GM19193 (cell line): ENCODE results near the gene CSF2RB.

Source experiments
- POLR2A ChIP-seq: IDR thresholded peaks from 4 replicates; pipeline ENCODE4 v1.6.1; 2011; ENCODE audit not compliant: insufficient read depth, insufficient read length; ENCODE audit errors: extremely low read depth

The CSF2RB gene

DNA sequence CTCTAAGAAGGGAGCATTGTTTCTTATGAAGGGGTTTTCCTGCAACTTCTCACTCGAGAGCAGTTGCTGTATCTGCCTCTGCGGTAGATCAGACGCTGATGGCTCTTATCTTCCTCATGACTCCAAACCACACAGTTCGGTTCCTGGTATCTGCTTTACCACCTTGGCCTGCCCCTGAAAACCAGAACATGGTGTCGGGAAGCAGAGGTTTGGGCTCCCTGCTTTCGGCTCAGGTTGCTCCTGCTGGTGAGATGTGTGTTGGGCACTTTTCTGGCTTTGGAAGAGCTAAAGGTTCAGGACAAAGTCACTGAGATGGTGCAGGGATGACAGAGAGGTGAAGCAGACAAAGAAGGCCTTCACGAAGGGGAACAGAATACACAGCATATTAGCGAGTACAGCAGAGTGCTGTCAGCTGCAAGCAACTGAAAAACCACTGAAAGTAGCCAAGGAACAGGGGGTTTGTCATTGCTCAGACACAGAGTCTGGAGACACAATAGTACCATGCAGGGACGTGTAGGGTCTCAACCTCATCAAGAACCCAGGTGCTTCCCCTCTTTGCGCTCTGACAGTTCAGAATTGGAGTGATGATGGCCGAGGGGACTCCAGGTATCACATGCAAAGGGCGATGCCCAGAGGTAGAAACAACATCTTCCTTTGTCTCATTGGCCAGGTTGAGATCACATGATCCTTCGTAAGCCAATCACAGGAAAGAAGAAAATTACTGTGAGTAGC, 11.9 kb upstream of the CSF2RB start:
- no peak for TF ChIP-seq POLR2A

- TF ChIP-seq POLR2A: no peak
Observed at GRCh38 chr22:36902143-36902926, 11.1 kb upstream of the CSF2RB start.

DNA sequence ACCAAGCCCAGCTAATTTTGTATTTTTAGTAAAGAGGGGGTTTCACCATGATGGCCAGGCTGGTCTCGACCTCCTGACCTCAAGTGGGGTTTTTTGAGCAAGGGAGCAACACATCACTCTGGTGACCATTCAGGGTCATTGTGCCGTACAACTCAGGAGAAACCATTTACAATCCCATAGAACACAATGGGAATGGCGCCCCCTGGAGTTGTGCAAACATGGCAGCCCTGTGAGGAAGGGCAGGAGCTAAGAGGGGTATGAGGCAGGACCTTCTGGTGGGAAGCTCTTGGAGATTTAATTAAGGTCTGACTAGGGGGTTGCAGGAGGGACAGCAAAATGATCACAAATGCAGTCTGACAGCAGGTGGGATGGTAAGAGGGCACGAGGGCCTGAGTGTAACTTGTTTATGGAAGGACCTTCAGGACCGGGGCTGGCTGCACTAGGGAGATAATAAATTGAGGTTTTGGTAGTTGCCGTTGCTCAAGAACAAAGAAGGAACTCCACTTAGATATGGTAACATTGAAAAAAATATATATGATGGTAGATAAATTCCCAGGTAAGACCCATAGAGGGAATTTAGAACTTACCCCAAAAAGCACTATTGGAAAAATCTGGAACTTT, 9.1 kb upstream of the CSF2RB start:
- no peak for TF ChIP-seq POLR2A

- TF ChIP-seq POLR2A: no peak
Observed at GRCh38 chr22:36907253-36908195, 5.9 kb upstream of the CSF2RB start.

- TF ChIP-seq POLR2A: no peak
Observed at GRCh38 chr22:36910461-36910860, 3.0 kb upstream of the CSF2RB start.

GRCh38 chr22:36911887-36912661, 1.4 kb upstream of the CSF2RB start:
- TF ChIP-seq POLR2A: no peak

DNA sequence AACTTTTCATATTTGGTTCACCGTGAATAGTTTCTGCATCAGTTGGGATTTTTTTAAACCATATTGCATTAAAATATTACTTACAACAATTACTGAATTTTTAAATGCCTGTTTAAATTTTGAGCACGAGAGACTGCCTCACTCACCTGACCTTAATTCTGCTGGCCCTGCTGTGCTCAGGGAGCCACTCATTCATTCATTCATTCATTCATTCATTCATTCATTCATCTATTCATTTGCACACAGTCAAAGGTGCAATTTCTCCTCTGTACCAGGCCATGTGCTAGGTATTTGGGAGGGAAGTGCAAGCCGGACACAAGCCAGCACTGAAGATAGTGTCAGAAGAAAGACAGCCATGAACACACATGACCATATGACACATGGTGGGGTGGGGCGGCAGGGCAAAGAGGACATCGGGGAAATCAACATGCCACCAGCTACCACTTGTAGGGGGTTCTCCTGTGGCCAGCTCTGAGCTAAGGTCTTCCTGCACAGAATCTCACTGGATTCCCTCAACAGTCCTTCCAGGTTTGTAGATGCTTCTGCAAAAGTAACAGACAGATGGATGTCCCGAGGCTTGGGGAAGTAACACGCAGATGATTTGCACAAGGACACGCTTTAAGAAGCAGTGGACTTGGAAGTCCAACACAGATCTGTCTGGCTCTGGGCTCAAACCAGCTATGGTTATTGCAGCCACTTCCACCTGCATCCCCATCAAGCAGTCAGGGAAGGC, 568 bp upstream of the CSF2RB start:
- no peak for TF ChIP-seq POLR2A

DNA sequence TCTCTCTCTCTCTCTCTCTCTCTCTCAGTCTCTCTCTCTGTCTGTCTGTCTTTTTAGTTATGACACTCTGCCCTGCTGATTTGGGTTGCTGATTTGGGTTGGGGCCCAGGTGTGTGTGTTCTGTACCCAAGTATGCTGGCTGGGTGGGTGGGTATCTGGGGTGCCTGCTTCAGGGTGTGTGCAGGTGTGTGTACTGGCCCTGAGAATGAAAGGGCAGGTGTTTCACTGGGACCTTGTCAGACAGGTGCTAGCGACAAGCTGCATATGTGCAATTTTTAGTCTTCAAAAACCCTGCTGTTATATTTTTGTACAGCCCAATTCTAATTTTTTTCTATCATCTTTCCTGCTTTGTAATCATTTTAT, 943 bp downstream of the CSF2RB start:
- TF ChIP-seq POLR2A: no peak

DNA sequence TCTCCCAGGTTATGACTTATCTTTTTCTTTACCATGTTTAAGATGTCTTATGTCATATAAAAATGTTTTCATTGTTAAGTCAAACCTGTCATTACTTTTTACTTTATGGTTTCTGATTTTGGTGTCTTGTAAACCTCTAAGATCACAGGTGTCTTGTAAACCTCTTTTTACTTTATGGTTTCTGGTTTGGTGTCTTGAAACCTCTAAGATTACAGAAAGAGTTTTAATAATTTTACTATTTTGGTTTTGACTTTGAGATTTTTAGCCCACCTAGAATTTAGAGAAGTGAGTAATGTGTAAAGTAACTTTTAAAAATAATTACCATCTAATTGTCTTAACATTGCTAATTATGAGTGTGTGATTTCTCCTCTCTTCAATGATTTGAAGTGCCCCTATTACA, 2.6 kb downstream of the CSF2RB start:
- TF ChIP-seq POLR2A: no peak

DNA sequence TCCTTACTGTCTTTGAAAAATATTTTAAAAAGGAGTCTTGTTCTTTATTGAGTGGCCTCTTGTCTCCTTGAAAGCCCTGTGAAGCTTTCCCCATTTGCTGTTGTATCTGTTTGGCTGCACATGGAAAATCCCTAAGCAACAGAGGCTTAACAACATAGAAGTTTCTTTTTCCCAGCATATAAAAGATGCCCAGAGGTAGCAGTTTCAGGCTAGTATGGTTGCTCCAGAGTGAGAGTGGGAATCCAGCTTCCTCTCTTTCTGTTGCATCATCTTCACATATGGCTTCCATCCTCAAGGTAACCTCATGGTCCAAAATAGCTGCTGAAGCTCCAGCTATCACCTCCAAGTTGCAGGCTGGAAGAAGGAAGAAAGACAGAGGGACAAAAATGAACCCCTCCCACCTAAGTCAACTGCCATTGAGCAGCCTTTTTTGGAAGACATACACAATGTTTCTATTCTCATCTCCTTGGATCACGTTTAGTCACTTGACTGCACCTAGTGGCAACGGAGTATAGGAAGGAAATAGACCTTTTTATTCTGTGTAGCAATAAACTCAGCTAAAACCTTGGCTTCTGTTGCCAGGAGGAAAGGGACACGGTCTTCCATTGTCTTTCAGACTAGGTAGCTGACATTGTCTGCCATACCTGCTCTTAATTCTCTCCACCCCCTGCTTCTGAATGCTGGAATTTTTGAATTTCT, 5.3 kb downstream of the CSF2RB start:
- no peak for TF ChIP-seq POLR2A

GRCh38 chr22:36921309-36922104, 8.1 kb downstream of the CSF2RB start:
- TF ChIP-seq POLR2A: no peak

DNA sequence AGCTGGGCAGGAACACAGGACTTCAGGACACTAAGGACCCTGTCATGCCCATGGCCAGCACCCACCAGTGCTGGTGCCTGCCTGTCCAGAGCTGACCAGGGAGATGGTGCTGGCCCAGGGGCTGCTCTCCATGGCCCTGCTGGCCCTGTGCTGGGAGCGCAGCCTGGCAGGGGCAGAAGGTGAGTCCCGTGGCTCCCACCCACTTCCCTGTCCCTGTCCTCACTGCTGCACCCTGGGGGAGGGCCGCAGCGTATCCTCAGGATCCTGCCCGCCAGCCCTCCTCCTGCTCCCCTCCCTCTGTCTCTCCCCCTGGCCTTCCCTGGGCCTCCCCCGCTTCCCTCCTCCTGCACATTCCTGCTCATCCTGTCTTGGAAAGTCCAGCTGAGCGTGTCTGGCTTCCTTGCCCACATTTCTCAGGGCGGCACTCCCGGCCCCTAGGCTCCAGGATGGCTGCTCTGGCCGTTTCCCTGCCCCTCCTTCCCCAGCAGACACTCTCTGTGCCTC, 8.7 kb downstream of the CSF2RB start:
- TF ChIP-seq POLR2A: no peak
